T-helper 1 cell treated with Interleukin-12 subunit alpha and Interleukin-12 subunit beta and Interleukin-4 antibody, amounts not matched to agents 30 μg/mL and 1 μg/mL, for 36 hours (primary cell): ENCODE data around the gene CTSW.
"Not testable (repeated sequence)": the region's sequence is repeated elsewhere in the genome, so short reads cannot be mapped to it uniquely, and the experiment has no call there.

Experiments used
- H3K27ac Mint-ChIP-seq: one replicate; pipeline ENCODE4 v1.8.0; 2021; ENCODE audit warnings: mild to moderate bottlenecking, mixed read lengths
- H3K27me3 Mint-ChIP-seq: one replicate; pipeline ENCODE4 v1.8.0; 2021; ENCODE audit warnings: low read depth, mixed read lengths
- H3K36me3 Mint-ChIP-seq: one replicate; pipeline ENCODE4 v1.8.0; 2021; ENCODE audit warnings: low read depth, mixed read lengths
- H3K4me1 Mint-ChIP-seq: one replicate; pipeline ENCODE4 v1.8.0; 2021; ENCODE audit warnings: low read depth, mixed read lengths
- H3K4me3 Mint-ChIP-seq: one replicate; pipeline ENCODE4 v1.8.0; 2021; ENCODE audit warnings: mild to moderate bottlenecking, moderate library complexity, mixed read lengths
- H3K9me3 Mint-ChIP-seq: one replicate; pipeline ENCODE4 v1.8.0; 2021; ENCODE audit warnings: mixed read lengths

The CTSW gene, protein sequence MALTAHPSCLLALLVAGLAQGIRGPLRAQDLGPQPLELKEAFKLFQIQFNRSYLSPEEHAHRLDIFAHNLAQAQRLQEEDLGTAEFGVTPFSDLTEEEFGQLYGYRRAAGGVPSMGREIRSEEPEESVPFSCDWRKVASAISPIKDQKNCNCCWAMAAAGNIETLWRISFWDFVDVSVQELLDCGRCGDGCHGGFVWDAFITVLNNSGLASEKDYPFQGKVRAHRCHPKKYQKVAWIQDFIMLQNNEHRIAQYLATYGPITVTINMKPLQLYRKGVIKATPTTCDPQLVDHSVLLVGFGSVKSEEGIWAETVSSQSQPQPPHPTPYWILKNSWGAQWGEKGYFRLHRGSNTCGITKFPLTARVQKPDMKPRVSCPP

DNA sequence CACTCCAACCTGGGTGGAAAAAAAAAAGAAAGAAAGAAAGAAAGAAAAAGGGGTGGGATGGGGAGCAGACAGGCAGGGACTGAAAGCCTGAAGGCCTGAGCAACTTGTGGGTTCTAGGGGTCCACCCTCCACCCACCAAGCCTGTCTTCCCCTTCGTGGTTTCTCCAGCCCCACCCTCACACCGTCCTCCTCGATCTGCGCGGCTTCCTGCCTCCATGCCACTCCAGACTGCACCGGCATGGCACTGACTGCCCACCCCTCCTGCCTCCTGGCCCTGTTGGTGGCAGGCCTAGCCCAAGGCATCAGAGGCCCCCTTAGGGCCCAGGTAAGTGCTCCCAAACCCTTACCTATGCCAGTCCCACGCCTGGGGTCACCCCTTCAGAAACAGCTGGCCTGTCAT lies at the start of gene CTSW:
CTSW (plus strand) TSS at position 221 of the 400 bp plus-strand sequence; CDS start at position 239, 18 bp downstream.
- peaks cover 9% of the 10 kb centered on the region for H3K36me3 Mint-ChIP-seq
- no peaks in the 10 kb centered on the region for H3K9me3 Mint-ChIP-seq
- no peaks in the 10 kb centered on the region for H3K27me3 Mint-ChIP-seq
- peak within 1 kb of the TSS; percentile 76 for H3K27ac Mint-ChIP-seq
- H3K4me3 Mint-ChIP-seq: peak within 1 kb of the TSS; percentile 48
- H3K4me1 Mint-ChIP-seq: peaks cover 19% of the 10 kb centered on the region

DNA sequence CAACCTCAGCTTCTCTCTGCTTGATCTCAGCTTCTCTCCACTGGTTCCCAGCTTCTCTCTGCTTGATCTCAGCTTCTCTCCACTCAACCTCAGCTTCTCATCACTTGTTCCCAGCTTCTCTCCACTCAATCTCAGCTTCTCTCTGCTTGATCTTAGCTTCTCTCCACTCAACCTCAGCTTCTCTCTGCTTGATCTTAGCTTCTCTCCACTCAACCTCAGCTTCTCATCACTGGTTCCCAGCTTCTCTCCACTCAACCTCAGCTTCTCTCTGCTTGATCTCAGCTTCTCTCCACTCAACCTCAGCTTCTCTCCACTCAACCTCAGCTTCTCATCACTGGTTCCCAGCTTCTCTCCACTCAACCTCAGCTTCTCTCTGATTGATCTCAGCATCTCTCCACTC lies 47.4 kb upstream of the CTSW start:
- peak overlapping the region; percentile 38 for H3K4me3 Mint-ChIP-seq
- H3K27ac Mint-ChIP-seq: peak overlapping the region; percentile 4
- H3K27me3 Mint-ChIP-seq: peaks cover 23% of the 10 kb centered on the region
- not testable (repeated sequence) for H3K36me3 Mint-ChIP-seq, H3K9me3 Mint-ChIP-seq
- peaks cover 16% of the 10 kb centered on the region for H3K4me1 Mint-ChIP-seq

DNA sequence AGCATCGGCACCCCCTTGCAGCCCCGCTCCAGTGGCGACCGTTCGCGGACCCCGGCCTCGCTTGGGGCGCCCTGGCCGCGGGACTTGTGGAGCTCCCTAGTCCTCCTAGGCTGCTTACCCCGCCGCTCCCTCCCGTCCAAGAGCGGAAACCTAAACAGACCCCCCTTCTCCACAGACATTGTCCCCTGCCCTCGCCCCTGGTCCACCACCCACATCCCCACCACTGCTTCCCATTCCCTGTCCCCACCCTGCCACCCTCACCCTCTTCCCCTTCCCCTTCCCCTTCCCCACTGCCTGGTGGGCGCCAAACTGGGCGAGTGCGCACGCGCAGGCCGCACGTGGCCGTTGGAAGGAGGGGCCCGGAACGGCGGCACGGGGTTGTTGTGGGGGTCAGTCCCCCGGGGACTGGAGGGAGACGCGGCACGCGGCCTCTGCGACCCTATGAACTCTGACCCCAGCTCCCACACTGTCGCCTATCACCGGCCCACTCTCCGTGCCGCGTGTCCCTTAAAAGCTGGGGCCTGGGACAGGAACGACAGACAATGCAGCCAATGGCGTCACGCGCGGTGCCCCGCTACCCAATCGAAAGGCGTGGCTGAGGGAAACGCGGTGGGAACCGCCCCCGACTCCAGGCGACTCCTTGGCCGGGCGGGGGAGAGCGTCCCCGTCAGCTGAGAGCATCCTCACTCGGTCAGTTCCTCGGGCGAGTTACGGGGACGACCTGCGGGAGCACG lies 46.2 kb upstream of the CTSW start, which contains the start of gene SNX32:
SNX32 (plus strand) TSS at position 667 of the 734 bp plus-strand sequence. CDS start 103 bp downstream, outside the sequence.
- no peak within 1 kb of the TSS for H3K4me3 Mint-ChIP-seq

DNA sequence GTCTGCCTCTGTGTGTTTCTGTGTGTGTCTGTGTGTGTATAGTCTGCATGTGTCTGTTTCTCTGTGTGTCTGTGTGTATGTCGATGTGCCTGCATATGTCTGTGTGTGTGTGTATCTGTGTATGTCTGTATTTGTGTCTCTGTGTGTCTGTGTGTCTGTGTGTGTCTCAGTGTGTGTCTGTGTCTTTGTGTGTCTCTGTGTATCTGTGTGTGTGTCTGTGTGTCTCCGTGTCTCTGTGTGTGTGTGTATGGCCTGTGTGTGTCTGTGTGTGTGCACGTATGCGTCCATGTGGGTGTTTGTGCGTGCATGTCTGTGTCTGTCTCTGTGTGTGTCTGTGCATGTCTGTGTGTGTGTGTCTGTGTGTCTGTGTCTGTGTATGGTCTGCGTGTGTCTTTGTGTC lies 45.4 kb upstream of the CTSW start:
- Mint-ChIP-seq H3K9me3 (no peaks in the 10 kb centered on the region), H3K4me3 (no peak overlapping the region), H3K27me3 (peaks cover 23% of the 10 kb centered on the region), H3K36me3 (peaks cover 3% of the 10 kb centered on the region), H3K4me1 (peaks cover 10% of the 10 kb centered on the region), H3K27ac (no peak overlapping the region)

More for the DNA sequence above, 46.2 kb upstream of the CTSW start, which contains the start of gene SNX32:
- H3K27ac Mint-ChIP-seq: peak within 1 kb of the TSS; percentile 57
- H3K27me3 Mint-ChIP-seq: peaks cover 23% of the 10 kb centered on the region
- H3K9me3 Mint-ChIP-seq: no peaks in the 10 kb centered on the region
- peaks cover 12% of the 10 kb centered on the region for H3K4me1 Mint-ChIP-seq
- peaks cover 3% of the 10 kb centered on the region for H3K36me3 Mint-ChIP-seq

DNA sequence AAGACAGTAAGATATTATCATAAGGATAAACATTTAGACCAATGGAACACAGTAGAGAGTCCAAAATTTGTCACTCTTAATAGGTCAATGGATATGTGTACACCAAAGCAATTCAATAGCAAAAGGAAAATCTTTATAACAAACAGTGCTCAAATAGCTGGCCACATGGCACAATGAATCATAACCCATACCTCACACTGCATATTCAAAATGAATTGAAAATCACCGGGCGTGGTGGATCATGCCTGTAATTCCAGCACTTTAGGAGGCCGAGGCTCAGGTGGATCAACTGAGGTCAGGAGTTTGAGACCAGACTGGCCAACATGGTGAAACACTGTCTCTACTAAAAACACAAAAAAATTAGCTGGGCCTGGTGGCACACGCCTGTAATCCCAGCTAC lies 37.5 kb upstream of the CTSW start:
- Mint-ChIP-seq H3K27me3 (no peaks in the 10 kb centered on the region), H3K27ac (no peak overlapping the region), H3K36me3 (no peaks in the 10 kb centered on the region), H3K4me3 (no peak overlapping the region), H3K4me1 (no peaks in the 10 kb centered on the region), H3K9me3 (no peaks in the 10 kb centered on the region)

DNA sequence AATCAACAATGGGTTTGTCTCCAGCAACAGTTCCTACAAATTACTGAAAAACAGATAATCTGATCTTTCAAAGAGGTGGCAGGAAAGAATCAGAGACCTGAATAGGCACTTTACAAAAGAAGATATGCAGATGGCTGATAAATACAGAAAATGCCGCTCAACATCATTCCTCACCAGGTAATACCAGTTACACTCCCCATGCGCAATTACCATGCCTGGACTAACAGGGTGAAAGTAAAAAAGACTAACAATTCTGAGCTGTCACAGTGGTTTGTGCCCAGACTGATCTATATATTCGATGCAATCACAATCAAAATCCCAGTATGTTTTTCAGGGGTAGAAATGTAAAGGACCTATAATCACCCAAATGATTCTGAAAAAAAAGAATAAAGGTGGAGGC lies 35.8 kb upstream of the CTSW start:
- H3K27me3 Mint-ChIP-seq: no peaks in the 10 kb centered on the region
- H3K4me1 Mint-ChIP-seq: no peaks in the 10 kb centered on the region

DNA sequence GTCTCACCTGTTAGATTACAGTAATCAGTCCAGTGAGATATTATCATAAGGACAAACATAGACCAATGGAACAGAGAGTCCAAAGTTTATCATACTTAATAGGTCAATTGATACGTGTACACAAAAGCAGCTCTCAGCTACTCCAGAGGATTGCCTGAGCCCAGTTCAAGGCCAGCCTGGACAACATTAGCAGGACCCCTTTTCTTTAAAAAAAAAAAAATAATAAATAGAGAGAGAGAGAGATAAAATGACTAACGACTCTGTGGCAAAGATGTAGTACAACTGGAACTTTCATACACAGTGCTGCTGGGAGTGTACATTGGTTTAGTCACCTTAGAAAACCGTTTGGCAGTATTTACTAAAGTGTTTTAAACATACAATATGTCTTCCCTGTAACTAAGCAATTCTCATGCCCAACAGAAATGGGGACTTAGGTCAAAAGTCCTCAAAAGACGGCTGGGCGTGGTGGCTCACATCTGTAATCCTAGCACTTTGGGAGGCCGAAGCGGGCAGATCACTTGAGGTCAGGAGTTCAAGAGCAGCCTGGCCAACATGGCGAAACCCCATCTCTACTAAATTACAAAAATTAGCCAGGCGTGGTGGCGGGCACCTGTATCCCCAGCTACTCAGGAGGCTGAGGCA lies 35.3 kb upstream of the CTSW start:
- no peaks in the 10 kb centered on the region for H3K9me3 Mint-ChIP-seq
- H3K27me3 Mint-ChIP-seq: no peaks in the 10 kb centered on the region
- H3K36me3 Mint-ChIP-seq: no peaks in the 10 kb centered on the region
- H3K4me1 Mint-ChIP-seq: no peaks in the 10 kb centered on the region
- no peak overlapping the region for H3K27ac Mint-ChIP-seq
- H3K4me3 Mint-ChIP-seq: no peak overlapping the region

More for the DNA sequence above, 35.8 kb upstream of the CTSW start:
- no peaks in the 10 kb centered on the region for H3K9me3 Mint-ChIP-seq
- no peak overlapping the region for H3K27ac Mint-ChIP-seq
- H3K4me3 Mint-ChIP-seq: no peak overlapping the region
- H3K36me3 Mint-ChIP-seq: no peaks in the 10 kb centered on the region

DNA sequence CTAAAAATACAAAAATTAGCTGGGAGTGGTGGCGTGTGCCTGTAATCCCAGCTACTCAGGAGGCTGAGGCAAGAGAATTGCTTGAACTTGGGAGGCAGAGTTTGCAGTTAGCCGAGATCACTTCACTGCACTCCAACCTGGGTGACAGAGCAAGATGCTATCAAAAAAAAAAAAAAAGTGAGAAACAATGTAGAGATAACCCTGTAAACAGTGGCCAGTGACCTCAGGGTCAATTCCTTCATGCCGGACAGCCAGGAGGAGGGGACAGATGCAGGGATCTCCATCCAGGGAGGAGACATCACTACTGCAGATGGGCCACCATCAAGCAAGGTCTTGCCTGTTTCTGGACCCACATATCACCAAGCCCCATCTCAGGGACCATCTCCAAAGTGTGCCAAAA lies 31.9 kb upstream of the CTSW start:
- H3K9me3 Mint-ChIP-seq: peaks cover 7% of the 10 kb centered on the region
- peaks cover 13% of the 10 kb centered on the region for H3K36me3 Mint-ChIP-seq
- no peak overlapping the region for H3K27ac Mint-ChIP-seq
- H3K4me1 Mint-ChIP-seq: peaks cover 3% of the 10 kb centered on the region
- H3K4me3 Mint-ChIP-seq: no peak overlapping the region
- H3K27me3 Mint-ChIP-seq: no peaks in the 10 kb centered on the region

DNA sequence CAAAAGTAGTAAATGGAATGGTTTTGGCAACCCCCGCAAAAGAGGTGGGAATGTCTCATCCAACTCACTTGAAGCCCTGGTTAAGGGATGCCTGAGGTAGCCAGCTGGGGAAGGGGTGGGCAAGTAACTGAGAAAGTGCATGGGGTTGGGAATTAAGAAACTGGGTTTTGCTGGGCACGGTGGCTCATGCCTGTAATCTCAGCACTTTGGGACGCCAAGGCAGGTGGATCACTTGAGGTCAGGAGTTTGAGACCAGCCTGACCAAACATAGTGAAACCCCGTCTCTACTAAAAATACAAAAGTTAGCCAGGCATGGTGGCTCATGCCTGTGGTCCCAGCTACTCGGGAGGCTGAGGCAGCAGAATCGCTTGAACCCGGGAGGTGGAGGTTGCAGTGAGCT lies 30.9 kb upstream of the CTSW start:
- peaks cover 19% of the 10 kb centered on the region for H3K36me3 Mint-ChIP-seq

DNA sequence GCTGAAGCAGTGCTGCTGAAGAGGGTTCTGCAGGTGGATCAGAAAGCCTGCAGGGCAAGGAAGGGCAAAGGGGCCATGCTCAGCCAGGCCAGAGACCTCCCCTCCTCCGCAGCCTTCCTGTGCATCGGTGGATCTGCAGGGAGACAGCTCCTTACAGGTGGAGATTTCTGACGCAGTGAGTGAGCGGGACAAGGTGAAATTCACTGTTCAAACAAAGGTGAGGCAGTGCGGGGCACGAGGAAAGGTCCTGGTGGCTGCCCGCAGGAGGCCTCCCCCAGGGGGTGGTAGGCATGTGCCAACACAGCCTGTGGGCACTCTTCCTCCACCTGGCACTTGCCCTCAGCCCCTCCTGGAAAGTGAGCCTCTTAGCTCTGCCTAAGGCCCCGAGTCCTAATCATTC lies 30.3 kb upstream of the CTSW start:
- Mint-ChIP-seq H3K27me3 (no peaks in the 10 kb centered on the region), H3K36me3 (peaks cover 26% of the 10 kb centered on the region), H3K9me3 (peaks cover 7% of the 10 kb centered on the region), H3K4me1 (peaks cover 12% of the 10 kb centered on the region), H3K27ac (no peak overlapping the region), H3K4me3 (no peak overlapping the region)

More for the DNA sequence above, 30.9 kb upstream of the CTSW start:
- not testable (repeated sequence) for H3K4me3 Mint-ChIP-seq, H3K27ac Mint-ChIP-seq, H3K27me3 Mint-ChIP-seq, H3K9me3 Mint-ChIP-seq, H3K4me1 Mint-ChIP-seq

DNA sequence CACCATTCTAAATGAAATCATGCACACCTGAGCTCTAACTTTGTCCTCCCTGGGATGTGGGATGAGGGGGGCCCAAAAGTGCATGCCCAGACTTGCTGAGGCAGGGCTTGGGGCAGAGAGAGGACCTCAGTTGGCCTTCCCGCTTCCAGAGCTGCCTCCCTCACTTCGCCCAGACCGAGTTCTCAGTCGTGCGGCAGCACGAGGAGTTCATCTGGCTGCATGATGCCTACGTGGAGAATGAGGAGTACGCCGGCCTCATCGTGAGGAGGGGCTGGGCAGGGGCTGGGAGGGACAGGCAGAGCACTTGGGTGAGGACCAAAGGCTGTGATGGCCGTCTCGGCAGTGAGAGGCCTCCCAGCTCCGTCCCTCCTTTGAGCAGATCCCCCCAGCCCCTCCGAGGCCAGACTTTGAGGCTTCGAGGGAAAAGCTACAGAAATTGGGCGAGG lies 29.8 kb upstream of the CTSW start:
- H3K27me3 Mint-ChIP-seq: no peaks in the 10 kb centered on the region
- H3K4me1 Mint-ChIP-seq: peaks cover 16% of the 10 kb centered on the region
- H3K9me3 Mint-ChIP-seq: peaks cover 7% of the 10 kb centered on the region
- no peak overlapping the region for H3K27ac Mint-ChIP-seq
- no peak overlapping the region for H3K4me3 Mint-ChIP-seq
- H3K36me3 Mint-ChIP-seq: peaks cover 30% of the 10 kb centered on the region

DNA sequence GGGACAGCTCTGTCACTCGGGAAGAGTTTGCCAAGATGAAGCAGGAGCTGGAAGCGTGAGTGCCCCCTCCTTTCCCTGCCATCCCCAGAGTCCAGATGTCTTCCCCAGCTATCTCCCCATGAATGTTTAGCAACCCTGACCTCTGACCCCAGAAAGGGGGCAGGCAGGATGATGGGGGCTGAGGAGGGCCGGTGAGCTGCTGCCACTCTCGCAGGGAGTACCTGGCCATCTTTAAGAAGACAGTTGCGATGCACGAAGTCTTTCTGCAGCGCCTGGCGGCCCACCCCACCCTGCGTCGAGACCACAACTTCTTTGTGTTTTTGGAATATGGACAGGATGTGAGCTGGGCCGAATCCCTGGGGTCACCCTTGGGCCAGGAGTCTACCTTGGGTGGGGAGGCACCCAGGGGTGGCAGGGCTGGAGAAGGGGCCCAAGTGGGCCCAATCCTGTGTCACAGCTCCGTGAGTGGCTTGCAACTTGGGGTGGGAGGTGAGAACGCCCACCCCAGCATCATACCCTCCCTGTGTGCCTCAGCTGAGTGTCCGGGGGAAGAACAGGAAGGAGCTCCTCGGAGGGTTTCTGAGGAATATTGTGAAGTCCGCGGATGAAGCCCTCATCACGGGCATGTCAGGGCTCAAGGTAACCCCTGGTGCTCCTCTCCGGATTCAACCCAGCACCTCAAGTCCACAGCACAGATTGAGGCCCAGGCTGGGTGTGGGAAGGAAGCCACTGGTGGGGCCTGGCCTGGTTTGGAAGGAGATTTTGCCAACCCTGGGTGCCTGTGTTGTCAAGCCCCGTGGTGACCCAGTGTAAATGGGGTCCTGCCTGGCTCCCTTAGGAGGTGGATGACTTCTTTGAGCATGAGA lies 29.2 kb upstream of the CTSW start:
- Mint-ChIP-seq H3K4me1 (peaks cover 19% of the 10 kb centered on the region), H3K27ac (no peak overlapping the region), H3K36me3 (peaks cover 34% of the 10 kb centered on the region)

DNA sequence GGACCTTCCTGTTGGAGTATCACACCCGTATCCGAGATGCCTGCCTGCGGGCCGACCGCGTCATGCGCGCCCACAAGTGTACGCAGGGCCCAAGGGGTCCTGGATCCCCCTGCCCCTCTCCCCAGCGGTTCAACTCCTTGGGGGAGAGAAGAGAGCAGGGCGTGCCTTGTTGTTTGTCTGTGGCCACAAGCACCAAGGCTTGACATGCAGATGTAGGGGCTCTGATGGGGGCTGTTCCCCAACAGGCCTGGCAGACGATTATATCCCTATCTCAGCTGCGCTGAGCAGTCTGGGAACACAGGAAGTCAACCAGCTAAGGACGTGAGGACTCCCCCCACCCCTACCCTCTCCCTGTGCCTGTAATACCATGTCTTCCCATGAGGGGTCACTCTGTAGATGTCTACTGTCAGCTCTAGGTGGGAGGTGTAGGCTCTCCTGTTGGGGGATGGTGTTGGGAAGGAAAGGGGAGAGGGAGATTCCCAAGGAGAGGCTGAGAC lies 28.5 kb upstream of the CTSW start:
- H3K27ac Mint-ChIP-seq: no peak overlapping the region
- H3K4me1 Mint-ChIP-seq: peaks cover 23% of the 10 kb centered on the region
- H3K36me3 Mint-ChIP-seq: peaks cover 38% of the 10 kb centered on the region
- no peaks in the 10 kb centered on the region for H3K27me3 Mint-ChIP-seq
- H3K9me3 Mint-ChIP-seq: peaks cover 7% of the 10 kb centered on the region
- H3K4me3 Mint-ChIP-seq: no peak overlapping the region

More for the DNA sequence above, 29.2 kb upstream of the CTSW start:
- Mint-ChIP-seq H3K27me3 (no peaks in the 10 kb centered on the region), H3K9me3 (peaks cover 7% of the 10 kb centered on the region), H3K4me3 (no peak overlapping the region)
